HG03565 (cell line): ENCODE measurements around the gene MAGEH1.
A peak's percentile ranks its signal among the peaks of the same experiment; 100 is the strongest.
"Not testable (repeated sequence)": the region's sequence is repeated elsewhere in the genome, so short reads cannot be mapped to it uniquely, and the experiment has no call there.

Experiments used
- ATAC-seq: cut with Tn5 transposase; IDR thresholded peaks from one replicate; pipeline ENCODE4 v1.9.1; 2021; ENCODE audit warnings: mild to moderate bottlenecking, moderate library complexity; ENCODE audit not compliant: unreplicated experiment

The MAGEH1 gene

DNA sequence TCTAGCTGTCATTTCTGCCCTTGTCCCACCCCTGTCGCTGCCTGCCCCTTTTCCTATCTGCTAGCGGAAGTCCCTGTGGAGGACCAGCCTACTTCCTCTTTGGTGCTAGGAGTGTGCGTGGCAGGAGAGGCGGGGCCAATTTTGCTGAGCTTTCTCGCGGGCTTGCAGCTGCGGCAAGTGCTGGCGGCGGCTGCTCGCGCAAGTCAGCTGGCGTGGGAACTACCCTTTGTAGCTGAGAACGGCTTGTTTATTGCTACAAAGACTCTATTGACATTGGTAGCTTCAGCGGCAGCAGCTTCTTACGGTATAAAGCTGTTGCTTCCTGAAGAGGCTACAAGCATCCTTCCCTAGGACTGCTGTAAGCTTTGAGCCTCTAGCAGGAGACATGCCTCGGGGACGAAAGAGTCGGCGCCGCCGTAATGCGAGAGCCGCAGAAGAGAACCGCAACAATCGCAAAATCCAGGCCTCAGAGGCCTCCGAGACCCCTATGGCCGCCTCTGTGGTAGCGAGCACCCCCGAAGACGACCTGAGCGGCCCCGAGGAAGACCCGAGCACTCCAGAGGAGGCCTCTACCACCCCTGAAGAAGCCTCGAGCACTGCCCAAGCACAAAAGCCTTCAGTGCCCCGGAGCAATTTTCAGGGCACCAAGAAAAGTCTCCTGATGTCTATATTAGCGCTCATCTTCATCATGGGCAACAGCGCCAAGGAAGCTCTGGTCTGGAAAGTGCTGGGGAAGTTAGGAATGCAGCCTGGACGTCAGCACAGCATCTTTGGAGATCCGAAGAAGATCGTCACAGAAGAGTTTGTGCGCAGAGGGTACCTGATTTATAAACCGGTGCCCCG, at the start of gene MAGEH1:
MAGEH1 (plus strand) TSS at position 138 of the 843 bp plus-strand sequence; CDS start at position 386, 248 bp downstream.
- peak; percentile 99 for ATAC-seq

GRCh38 chrX:55427079-55427478, 24.8 kb upstream of the MAGEH1 start:
- ATAC-seq: not testable (repeated sequence)

DNA sequence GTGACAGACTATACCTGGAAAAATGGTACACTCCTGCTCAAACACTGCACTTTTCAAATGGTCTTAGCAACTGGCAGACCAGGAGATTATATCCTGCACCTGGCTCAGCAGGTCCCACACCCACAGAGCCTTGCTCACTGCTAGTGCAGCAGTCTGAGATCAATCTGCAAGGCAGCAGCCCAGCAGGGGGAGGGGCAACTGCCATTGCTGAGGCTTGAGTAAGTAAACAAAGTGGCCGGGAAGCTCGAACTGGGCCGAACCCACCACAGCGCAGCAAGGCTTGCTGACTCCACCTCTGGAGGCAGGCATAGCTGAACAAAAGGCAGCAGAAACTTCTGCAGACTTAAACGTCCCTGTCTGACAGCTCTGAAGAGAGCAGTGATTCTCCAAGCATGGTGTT, 8.5 kb upstream of the MAGEH1 start:
- not testable (repeated sequence) for ATAC-seq

GRCh38 chrX:55450259-55450658, 1.7 kb upstream of the MAGEH1 start:
- no peak for ATAC-seq

DNA sequence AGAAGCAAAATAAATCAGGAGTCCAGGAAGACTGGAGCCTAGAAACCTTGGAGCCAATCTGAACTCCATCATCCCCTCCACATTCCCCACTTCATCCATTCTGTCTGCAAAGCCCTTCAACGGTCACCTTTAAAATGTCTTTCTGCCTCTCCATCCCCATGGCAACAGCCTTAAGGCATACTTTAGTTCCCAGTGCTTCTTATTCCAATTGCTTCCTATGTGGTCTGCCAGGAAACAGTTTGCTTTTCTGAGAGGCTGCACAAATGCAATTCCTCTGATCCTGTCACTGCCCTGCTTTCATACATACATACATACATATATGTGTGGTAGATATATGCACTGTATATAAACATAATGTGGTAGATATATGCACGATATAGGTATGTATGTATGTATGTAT, 786 bp upstream of the MAGEH1 start:
- ATAC-seq: no peak

DNA sequence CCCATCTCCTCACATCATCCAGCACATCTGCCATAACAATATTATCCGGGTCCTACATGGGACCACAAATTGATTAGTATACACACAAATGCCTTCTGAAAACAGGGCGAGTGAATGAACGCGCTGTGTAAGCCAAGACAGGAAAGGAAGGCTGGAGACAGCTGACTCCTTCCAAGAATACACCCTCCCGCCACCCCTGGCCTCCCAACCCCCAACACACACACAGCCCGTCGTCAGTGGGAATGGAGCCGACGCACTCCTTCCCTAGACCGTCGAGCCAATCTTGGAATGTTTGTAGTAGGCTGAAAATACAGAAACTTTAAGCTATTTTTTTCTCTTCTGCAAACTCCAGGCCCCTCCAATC, 319 bp upstream of the MAGEH1 start:
- ATAC-seq: no peak

DNA sequence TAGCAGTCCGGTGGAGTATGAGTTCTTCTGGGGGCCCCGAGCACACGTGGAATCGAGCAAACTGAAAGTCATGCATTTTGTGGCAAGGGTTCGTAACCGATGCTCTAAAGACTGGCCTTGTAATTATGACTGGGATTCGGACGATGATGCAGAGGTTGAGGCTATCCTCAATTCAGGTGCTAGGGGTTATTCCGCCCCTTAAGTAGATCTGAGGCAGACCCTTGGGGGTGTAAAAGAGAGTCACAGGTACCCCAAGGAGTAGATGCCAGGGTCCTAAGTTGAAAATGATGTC, 852 bp downstream of the MAGEH1 start:
- ATAC-seq: no peak

DNA sequence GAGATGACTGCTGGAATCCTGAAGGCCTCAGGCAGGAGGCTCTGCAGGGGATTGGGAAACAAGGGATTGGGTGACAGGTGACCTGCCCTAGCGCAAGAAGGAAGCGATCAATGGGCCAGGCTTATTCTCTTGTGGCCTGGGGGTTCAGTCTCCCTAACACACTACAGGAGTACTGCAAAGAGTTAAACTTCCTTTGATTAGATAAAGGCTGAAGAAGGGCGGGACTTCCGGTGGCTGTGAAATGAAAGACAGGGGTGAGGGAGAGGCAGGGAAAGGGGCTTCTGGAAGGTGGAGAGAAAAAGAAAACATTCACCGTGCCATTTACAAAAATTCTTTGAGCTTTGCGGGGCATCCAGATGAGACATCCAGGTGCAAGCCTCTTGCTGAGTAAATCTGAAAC, 3.8 kb downstream of the MAGEH1 start:
- ATAC-seq: not testable (repeated sequence)

DNA sequence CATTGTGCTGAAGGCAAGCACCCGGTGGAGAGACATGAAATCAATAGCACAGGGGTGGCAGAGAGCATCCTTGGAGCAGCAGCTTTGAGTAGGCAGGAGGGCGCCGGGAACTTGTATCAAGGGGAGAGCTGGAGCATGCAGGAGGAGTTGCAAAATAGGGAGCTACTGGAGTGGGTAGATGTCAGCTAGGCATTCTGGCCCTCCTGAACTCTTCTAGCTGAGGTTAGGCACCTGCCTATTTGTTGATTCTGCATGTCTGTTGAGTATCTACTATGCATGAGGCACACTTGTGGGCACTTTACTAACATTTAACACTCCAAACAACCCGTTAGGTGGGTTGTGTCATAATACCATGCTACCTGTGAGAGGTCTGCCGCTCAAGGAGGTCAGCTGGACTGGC, 7.5 kb downstream of the MAGEH1 start:
- ATAC-seq: not testable (repeated sequence)

DNA sequence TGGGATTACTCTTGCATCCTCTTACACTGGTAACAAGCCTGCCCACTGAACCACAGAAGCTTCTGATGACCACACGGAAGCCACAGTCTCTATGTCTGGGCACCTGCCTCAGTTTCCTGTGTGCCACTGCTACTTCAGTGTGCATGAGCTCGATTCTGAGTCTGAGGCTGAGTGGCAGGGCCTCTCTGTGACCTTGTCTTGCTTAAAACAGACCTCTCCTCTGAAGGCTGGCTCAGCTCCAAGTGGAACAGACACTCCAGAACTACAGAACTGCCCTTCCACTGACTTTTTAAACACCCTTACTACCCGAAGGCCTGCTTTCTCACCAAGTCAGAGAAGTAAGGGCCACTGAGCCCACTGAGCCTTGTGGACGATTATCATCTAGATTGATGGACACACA, 8.0 kb downstream of the MAGEH1 start:
- not testable (repeated sequence) for ATAC-seq

GRCh38 chrX:55464050-55464449, 12.1 kb downstream of the MAGEH1 start:
- peak; percentile 49 for ATAC-seq

GRCh38 chrX:55465108-55465507, 13.2 kb downstream of the MAGEH1 start:
- not testable (repeated sequence) for ATAC-seq

DNA sequence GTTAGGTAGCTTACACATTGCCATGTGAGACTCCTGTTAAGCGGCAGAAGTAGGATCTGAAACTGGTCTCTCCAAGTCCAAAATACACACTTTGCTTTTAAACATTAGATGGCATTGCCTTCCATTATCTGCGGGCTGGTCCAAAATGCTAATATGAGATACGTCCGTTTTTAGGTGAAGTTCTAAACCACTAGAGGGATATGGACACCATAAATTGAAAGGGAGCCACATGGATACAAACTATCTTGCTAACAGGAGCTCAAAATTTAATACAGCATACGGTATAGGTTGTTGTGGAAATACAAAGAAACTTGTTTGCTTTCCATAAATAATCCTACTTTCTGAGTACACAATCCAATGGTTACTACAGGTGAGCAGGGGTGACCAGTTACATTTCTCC, 13.9 kb downstream of the MAGEH1 start:
- not testable (repeated sequence) for ATAC-seq

- not testable (repeated sequence) for ATAC-seq
Measured at GRCh38 chrX:55479956-55480355, 28.0 kb downstream of the MAGEH1 start.

GRCh38 chrX:55480390-55481062, 28.6 kb downstream of the MAGEH1 start:
- ATAC-seq: no peak

GRCh38 chrX:55484948-55485347, 33.0 kb downstream of the MAGEH1 start:
- ATAC-seq: no peak

- no peak for ATAC-seq
Measured at GRCh38 chrX:55486736-55487135, 34.8 kb downstream of the MAGEH1 start.

GRCh38 chrX:55487143-55487542, 35.2 kb downstream of the MAGEH1 start:
- ATAC-seq: no peak

DNA sequence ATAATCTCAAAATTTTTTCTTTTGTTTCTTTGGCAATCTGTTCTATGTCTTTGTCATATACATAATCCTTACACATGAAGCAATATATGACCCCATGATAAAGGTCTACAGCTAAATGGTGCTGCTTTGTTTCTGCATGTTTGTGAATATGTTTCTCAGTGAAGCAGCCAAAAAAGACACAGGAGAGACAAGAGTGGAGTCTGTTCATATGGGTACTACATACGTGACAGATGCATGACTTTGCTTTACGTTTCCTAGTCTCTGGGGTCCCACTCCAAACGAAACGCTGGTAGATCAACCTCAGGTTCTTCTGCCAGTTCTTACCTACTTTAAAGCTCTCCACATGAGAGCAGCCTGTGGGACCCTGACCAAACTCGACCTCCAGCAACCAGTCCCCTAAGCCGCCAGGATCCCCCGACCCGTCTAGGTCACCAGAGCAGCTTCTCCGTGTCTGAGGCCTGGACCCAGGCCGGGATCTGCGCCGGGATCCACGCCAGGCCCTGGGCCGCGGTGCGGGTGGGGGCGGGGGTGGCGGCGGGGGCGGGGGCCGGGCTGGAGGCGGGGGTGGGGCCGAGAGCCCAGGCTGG, 36.2 kb downstream of the MAGEH1 start:
- no peak for ATAC-seq

GRCh38 chrX:55488593-55489313, 36.8 kb downstream of the MAGEH1 start:
- ATAC-seq: peak; percentile 29

DNA sequence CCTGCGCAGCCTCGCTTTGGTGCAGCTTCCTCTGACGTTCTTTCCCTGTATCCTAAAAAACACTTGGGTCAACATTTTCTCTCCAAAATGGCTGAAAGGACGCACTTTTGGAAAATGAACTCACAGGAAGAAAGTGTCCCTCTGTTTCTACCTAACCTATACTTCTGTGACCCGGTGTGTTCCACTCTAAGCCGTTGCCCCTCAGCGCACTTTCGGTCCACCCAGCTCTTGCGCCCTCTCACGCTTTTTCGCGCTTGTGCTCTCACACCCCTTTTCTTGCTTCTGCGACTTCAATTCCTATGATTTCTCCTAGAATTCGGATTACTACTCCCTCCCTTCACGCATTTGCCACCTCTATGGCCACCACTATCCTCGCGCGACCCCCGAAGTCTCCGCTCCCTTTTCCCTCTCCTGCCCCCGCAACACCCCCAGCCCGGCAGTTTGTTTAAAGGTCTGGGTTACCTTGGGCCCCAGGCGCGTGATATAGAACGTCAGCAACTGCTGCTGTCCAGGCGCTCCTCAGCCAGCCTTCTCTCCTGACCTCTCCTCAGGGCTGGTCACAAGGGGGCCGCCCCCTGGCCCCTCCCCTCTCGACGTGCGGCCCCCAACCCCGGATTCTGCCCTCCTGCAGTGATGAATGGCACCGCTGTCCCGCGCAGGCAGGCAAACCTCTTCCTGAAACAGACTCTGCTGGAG, 37.5 kb downstream of the MAGEH1 start, which contains the start of gene USP51:
USP51 (minus strand) TSS at position 535 of the 696 bp plus-strand sequence. CDS start 909 bp downstream, outside the sequence.
- peak; percentile 50 for ATAC-seq
